ENCODE results near the gene THSD1.
"Not testable (repeated sequence)": the region's sequence is repeated elsewhere in the genome, so short reads cannot be mapped to it uniquely, and the experiment has no call there.

The THSD1 gene

GRCh38 chr13:52348983-52349780, 56.8 kb downstream of the THSD1 start:
- Histone ChIP-seq H3K9me3 (ENCODE audit: insufficient read depth, low read length) (no peaks in the 10 kb centered on the region), H3K4me3 (ENCODE audit: insufficient read length, low read depth) (no peak overlapping the region), H3K36me3 (ENCODE audit: insufficient read depth, insufficient read length, low read length) (no peaks in the 10 kb centered on the region), H3K27me3 (ENCODE audit: insufficient read depth, insufficient read length) (no peaks in the 10 kb centered on the region), H3K4me1 (ENCODE audit: insufficient read depth, insufficient read length) (no peaks in the 10 kb centered on the region), H3K9ac (ENCODE audit: insufficient read length, low read depth) (no peak overlapping the region)
- no peak for DNase-seq (ENCODE audit: low read depth, low spot score)
- TF ChIP-seq YY1 (IDR thresholded peaks at IDR 0.05; ENCODE audit: insufficient read depth, insufficient read length) (no peak), SUZ12 (IDR thresholded peaks at IDR 0.05; ENCODE audit: extremely low read depth, insufficient read depth, insufficient read length) (no peak), ZNF274 (IDR thresholded peaks at IDR 0.05; ENCODE audit: low read depth, low read length) (no peak)

GRCh38 chr13:52348071-52348470, 57.9 kb downstream of the THSD1 start:
- TF ChIP-seq SUZ12 (IDR thresholded peaks at IDR 0.05; ENCODE audit: extremely low read depth, insufficient read depth, insufficient read length): no peak
- no peak for TF ChIP-seq ZNF274 (IDR thresholded peaks at IDR 0.05; ENCODE audit: low read depth, low read length)
- no peak for TF ChIP-seq YY1 (IDR thresholded peaks at IDR 0.05; ENCODE audit: insufficient read depth, insufficient read length)
- no peaks in the 10 kb centered on the region for H3K4me1 ChIP-seq (ENCODE audit: insufficient read depth, insufficient read length)
- no peak for DNase-seq (ENCODE audit: low read depth, low spot score)

GRCh38 chr13:52345631-52346251, 60.2 kb downstream of the THSD1 start:
- no peaks in the 10 kb centered on the region for H3K36me3 ChIP-seq (ENCODE audit: insufficient read depth, insufficient read length, low read length)
- no peaks in the 10 kb centered on the region for H3K4me1 ChIP-seq (ENCODE audit: insufficient read depth, insufficient read length)
- no peak overlapping the region for H3K9ac ChIP-seq (ENCODE audit: insufficient read length, low read depth)
- DNase-seq (ENCODE audit: low read depth, low spot score): no peak
- TF ChIP-seq YY1 (IDR thresholded peaks at IDR 0.05; ENCODE audit: insufficient read depth, insufficient read length) (no peak), ZNF274 (IDR thresholded peaks at IDR 0.05; ENCODE audit: low read depth, low read length) (no peak), SUZ12 (IDR thresholded peaks at IDR 0.05; ENCODE audit: extremely low read depth, insufficient read depth, insufficient read length) (no peak)
- no peaks in the 10 kb centered on the region for H3K9me3 ChIP-seq (ENCODE audit: insufficient read depth, low read length)
- no peaks in the 10 kb centered on the region for H3K27me3 ChIP-seq (ENCODE audit: insufficient read depth, insufficient read length)
- no peak overlapping the region for H3K4me3 ChIP-seq (ENCODE audit: insufficient read length, low read depth)

More at GRCh38 chr13:52348071-52348470, 57.9 kb downstream of the THSD1 start:
- Histone ChIP-seq H3K4me3 (ENCODE audit: insufficient read length, low read depth) (no peak overlapping the region), H3K9ac (ENCODE audit: insufficient read length, low read depth) (no peak overlapping the region), H3K27me3 (ENCODE audit: insufficient read depth, insufficient read length) (no peaks in the 10 kb centered on the region), H3K9me3 (ENCODE audit: insufficient read depth, low read length) (no peaks in the 10 kb centered on the region), H3K36me3 (ENCODE audit: insufficient read depth, insufficient read length, low read length) (no peaks in the 10 kb centered on the region)

GRCh38 chr13:52345048-52345447, 60.9 kb downstream of the THSD1 start:
- TF ChIP-seq SUZ12 (IDR thresholded peaks at IDR 0.05; ENCODE audit: extremely low read depth, insufficient read depth, insufficient read length): no peak
- no peak for TF ChIP-seq YY1 (IDR thresholded peaks at IDR 0.05; ENCODE audit: insufficient read depth, insufficient read length)
- TF ChIP-seq ZNF274 (IDR thresholded peaks at IDR 0.05; ENCODE audit: low read depth, low read length): no peak
- no peak overlapping the region for H3K9ac ChIP-seq (ENCODE audit: insufficient read length, low read depth)
- DNase-seq (ENCODE audit: low read depth, low spot score): no peak
- H3K9me3 ChIP-seq (ENCODE audit: insufficient read depth, low read length): no peaks in the 10 kb centered on the region
- no peaks in the 10 kb centered on the region for H3K36me3 ChIP-seq (ENCODE audit: insufficient read depth, insufficient read length, low read length)
- no peak overlapping the region for H3K4me3 ChIP-seq (ENCODE audit: insufficient read length, low read depth)
- H3K27me3 ChIP-seq (ENCODE audit: insufficient read depth, insufficient read length): no peaks in the 10 kb centered on the region
- H3K4me1 ChIP-seq (ENCODE audit: insufficient read depth, insufficient read length): no peaks in the 10 kb centered on the region

GRCh38 chr13:52344108-52344507, 61.9 kb downstream of the THSD1 start:
- H3K9ac ChIP-seq (ENCODE audit: insufficient read length, low read depth): no peak overlapping the region
- H3K9me3 ChIP-seq (ENCODE audit: insufficient read depth, low read length): no peaks in the 10 kb centered on the region
- no peak overlapping the region for H3K4me3 ChIP-seq (ENCODE audit: insufficient read length, low read depth)
- H3K36me3 ChIP-seq (ENCODE audit: insufficient read depth, insufficient read length, low read length): no peaks in the 10 kb centered on the region
- H3K27me3 ChIP-seq (ENCODE audit: insufficient read depth, insufficient read length): no peaks in the 10 kb centered on the region
- no peaks in the 10 kb centered on the region for H3K4me1 ChIP-seq (ENCODE audit: insufficient read depth, insufficient read length)
- TF ChIP-seq SUZ12 (IDR thresholded peaks at IDR 0.05; ENCODE audit: extremely low read depth, insufficient read depth, insufficient read length) (no peak), ZNF274 (IDR thresholded peaks at IDR 0.05; ENCODE audit: low read depth, low read length) (no peak), YY1 (IDR thresholded peaks at IDR 0.05; ENCODE audit: insufficient read depth, insufficient read length) (no peak)
- no peak for DNase-seq (ENCODE audit: low read depth, low spot score)

GRCh38 chr13:52342203-52342602, 63.8 kb downstream of the THSD1 start:
- not testable (repeated sequence) for H3K36me3 ChIP-seq (ENCODE audit: insufficient read depth, insufficient read length, low read length); H3K9me3 ChIP-seq (ENCODE audit: insufficient read depth, low read length); H3K4me3 ChIP-seq (ENCODE audit: insufficient read length, low read depth); H3K4me1 ChIP-seq (ENCODE audit: insufficient read depth, insufficient read length); H3K9ac ChIP-seq (ENCODE audit: insufficient read length, low read depth); H3K27me3 ChIP-seq (ENCODE audit: insufficient read depth, insufficient read length); DNase-seq (ENCODE audit: low read depth, low spot score)

- not testable (repeated sequence) for DNase-seq (ENCODE audit: low read depth, low spot score); H3K4me3 ChIP-seq (ENCODE audit: insufficient read length, low read depth); H3K36me3 ChIP-seq (ENCODE audit: insufficient read depth, insufficient read length, low read length); H3K27me3 ChIP-seq (ENCODE audit: insufficient read depth, insufficient read length); H3K4me1 ChIP-seq (ENCODE audit: insufficient read depth, insufficient read length); H3K9me3 ChIP-seq (ENCODE audit: insufficient read depth, low read length); H3K9ac ChIP-seq (ENCODE audit: insufficient read length, low read depth)
Observed at GRCh38 chr13:52337828-52338455, 68.0 kb downstream of the THSD1 start.

GRCh38 chr13:52334107-52334506, 71.9 kb downstream of the THSD1 start:
- H3K4me1 ChIP-seq (ENCODE audit: insufficient read depth, insufficient read length); H3K36me3 ChIP-seq (ENCODE audit: insufficient read depth, insufficient read length, low read length); H3K9me3 ChIP-seq (ENCODE audit: insufficient read depth, low read length); DNase-seq (ENCODE audit: low read depth, low spot score); H3K9ac ChIP-seq (ENCODE audit: insufficient read length, low read depth); H3K27me3 ChIP-seq (ENCODE audit: insufficient read depth, insufficient read length); H3K4me3 ChIP-seq (ENCODE audit: insufficient read length, low read depth): not testable (repeated sequence)

- not testable (repeated sequence) for H3K9ac ChIP-seq (ENCODE audit: insufficient read length, low read depth); H3K4me1 ChIP-seq (ENCODE audit: insufficient read depth, insufficient read length); H3K9me3 ChIP-seq (ENCODE audit: insufficient read depth, low read length); H3K4me3 ChIP-seq (ENCODE audit: insufficient read length, low read depth); H3K36me3 ChIP-seq (ENCODE audit: insufficient read depth, insufficient read length, low read length); DNase-seq (ENCODE audit: low read depth, low spot score); H3K27me3 ChIP-seq (ENCODE audit: insufficient read depth, insufficient read length)
Observed at GRCh38 chr13:52331844-52332243, 74.1 kb downstream of the THSD1 start.

Measured in NT2/D1 (cell line).